HL-60 (cell line): ENCODE measurements around the gene VMA21.

Source experiments
- DNase-seq, 2 experiments: peaks; one replicate each; pipeline ENCODE4 v3.0.0-alpha.2; 2010 to 2020; ENCODE audit warnings: low read depth in 1 of 2, low spot score in 1 of 2
- H3K27ac ChIP-seq: fragments of 250-450 bp; sonication (Bioruptor Pico); replicated peaks from 2 replicates; pipeline ENCODE4 v1.5.1; 2020; ENCODE audit warnings: mild to moderate bottlenecking, moderate library complexity
- H3K27me3 ChIP-seq: fragments of 250-450 bp; sonication (Bioruptor Pico); 2 replicates; pipeline ENCODE4 v1.5.1; 2021; ENCODE audit warnings: mild to moderate bottlenecking, moderate library complexity; ENCODE audit not compliant: insufficient read depth, poor library complexity, severe bottlenecking
- H3K4me3 ChIP-seq: replicated peaks from 2 replicates; pipeline ENCODE4 v1.5.1; 2011; ENCODE audit warnings: mild to moderate bottlenecking, control low read depth, low read length; ENCODE audit not compliant: insufficient read depth
- GABPA ChIP-seq: IDR thresholded peaks from 2 replicates; pipeline ENCODE4 v1.6.1; 2012; ENCODE audit warnings: low read depth
- POLR2AphosphoS5 ChIP-seq: IDR thresholded peaks from 2 replicates; pipeline ENCODE4 v1.6.1; 2012; ENCODE audit warnings: low read depth
- SPI1 ChIP-seq: IDR thresholded peaks from 2 replicates; pipeline ENCODE4 v1.6.1; 2012; ENCODE audit warnings: low read depth, mild to moderate bottlenecking, borderline replicate concordance
- TF ChIP-seq, protein P1 (sequence below): IDR thresholded peaks from one replicate; pipeline ENCODE4 v1.5.1; 2011; ENCODE audit warnings: low read length, control low read depth, inconsistent platforms; ENCODE audit not compliant: insufficient read depth
- TF ChIP-seq, protein P2 (sequence below): IDR thresholded peaks from 2 replicates; pipeline ENCODE4 v1.6.1; 2012; ENCODE audit warnings: low read depth; ENCODE audit not compliant: insufficient replicate concordance

Gene VMA21

DNA sequence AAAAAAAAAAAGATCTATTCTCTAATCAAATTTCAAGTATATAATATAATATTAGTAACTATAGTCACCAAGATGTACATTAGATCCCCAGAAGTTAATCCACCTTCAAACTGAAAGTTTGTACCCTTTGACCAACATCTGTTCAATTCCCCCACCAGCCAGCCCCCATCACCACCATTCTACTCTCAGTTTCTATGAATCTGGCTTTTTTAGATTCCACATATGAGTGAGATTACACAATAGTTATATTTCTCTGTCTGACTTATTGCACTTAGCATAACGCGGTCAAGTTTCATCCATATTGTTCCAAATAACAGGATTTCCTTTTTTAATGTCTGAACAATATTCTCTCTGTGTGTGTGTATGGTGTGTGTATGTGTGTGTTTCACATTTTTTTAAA lies 33.7 kb upstream of the VMA21 start:
- Histone ChIP-seq H3K27ac (no peak overlapping the region), H3K4me3 (no peak overlapping the region), H3K27me3 (peaks cover 3% of the 10 kb centered on the region)
- TF ChIP-seq POLR2AphosphoS5 (no peak), SPI1 (no peak), GABPA (no peak)
- TF ChIP-seq, protein P1, sequence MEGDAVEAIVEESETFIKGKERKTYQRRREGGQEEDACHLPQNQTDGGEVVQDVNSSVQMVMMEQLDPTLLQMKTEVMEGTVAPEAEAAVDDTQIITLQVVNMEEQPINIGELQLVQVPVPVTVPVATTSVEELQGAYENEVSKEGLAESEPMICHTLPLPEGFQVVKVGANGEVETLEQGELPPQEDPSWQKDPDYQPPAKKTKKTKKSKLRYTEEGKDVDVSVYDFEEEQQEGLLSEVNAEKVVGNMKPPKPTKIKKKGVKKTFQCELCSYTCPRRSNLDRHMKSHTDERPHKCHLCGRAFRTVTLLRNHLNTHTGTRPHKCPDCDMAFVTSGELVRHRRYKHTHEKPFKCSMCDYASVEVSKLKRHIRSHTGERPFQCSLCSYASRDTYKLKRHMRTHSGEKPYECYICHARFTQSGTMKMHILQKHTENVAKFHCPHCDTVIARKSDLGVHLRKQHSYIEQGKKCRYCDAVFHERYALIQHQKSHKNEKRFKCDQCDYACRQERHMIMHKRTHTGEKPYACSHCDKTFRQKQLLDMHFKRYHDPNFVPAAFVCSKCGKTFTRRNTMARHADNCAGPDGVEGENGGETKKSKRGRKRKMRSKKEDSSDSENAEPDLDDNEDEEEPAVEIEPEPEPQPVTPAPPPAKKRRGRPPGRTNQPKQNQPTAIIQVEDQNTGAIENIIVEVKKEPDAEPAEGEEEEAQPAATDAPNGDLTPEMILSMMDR = no peak
- TF ChIP-seq, protein P2, sequence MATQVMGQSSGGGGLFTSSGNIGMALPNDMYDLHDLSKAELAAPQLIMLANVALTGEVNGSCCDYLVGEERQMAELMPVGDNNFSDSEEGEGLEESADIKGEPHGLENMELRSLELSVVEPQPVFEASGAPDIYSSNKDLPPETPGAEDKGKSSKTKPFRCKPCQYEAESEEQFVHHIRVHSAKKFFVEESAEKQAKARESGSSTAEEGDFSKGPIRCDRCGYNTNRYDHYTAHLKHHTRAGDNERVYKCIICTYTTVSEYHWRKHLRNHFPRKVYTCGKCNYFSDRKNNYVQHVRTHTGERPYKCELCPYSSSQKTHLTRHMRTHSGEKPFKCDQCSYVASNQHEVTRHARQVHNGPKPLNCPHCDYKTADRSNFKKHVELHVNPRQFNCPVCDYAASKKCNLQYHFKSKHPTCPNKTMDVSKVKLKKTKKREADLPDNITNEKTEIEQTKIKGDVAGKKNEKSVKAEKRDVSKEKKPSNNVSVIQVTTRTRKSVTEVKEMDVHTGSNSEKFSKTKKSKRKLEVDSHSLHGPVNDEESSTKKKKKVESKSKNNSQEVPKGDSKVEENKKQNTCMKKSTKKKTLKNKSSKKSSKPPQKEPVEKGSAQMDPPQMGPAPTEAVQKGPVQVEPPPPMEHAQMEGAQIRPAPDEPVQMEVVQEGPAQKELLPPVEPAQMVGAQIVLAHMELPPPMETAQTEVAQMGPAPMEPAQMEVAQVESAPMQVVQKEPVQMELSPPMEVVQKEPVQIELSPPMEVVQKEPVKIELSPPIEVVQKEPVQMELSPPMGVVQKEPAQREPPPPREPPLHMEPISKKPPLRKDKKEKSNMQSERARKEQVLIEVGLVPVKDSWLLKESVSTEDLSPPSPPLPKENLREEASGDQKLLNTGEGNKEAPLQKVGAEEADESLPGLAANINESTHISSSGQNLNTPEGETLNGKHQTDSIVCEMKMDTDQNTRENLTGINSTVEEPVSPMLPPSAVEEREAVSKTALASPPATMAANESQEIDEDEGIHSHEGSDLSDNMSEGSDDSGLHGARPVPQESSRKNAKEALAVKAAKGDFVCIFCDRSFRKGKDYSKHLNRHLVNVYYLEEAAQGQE = no peak
- no peak for DNase-seq

DNA sequence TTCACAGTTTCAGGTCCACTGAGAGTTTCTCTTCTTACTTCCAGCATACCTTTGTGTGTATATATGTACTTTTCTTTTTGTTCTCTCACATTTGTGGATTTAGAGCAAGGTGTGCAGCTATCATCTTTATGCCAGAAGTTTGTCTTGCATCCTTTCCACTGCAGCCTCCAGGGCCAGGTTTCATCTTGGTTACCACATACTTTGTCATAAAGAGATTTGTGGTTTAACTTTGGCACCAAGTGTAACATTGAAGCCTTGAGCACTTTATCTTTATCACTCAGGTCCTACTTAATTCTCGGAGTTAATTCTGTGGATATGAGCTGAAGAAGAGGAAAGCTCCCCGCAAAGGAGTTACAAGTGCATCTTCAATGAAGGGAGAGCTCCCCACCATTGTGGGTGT lies 31.4 kb upstream of the VMA21 start:
- Histone ChIP-seq H3K27ac (no peak overlapping the region), H3K27me3 (peaks cover 2% of the 10 kb centered on the region), H3K4me3 (no peak overlapping the region)
- TF ChIP-seq, protein P1 = no peak
- no peak for TF ChIP-seq POLR2AphosphoS5
- TF ChIP-seq SPI1 = no peak
- no peak for TF ChIP-seq GABPA
- TF ChIP-seq, protein P2 = no peak
- DNase-seq = no peak

DNA sequence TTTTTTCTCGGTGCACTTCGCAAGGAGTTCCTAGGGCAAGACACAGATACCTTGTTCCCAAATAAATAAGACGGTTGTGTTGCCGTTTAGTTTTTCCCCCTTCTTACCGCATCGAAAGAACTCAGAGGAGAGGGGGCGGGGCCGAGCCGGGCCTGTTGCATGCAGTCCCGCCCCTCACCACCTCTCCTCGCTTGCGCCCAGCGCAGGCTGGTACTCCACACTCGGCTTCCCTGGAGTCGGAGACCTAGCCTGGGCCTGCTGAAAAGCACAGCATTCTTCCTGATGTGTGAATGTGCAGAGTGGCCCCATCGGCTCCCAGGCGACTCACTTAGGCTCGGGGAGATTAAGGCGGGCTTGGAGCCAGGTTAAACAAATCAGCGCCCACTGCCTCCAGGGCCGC lies 26.1 kb upstream of the VMA21 start:
- no peak for DNase-seq
- H3K4me3 ChIP-seq = no peak overlapping the region
- no peaks in the 10 kb centered on the region for H3K27me3 ChIP-seq
- H3K27ac ChIP-seq = no peak overlapping the region
- TF ChIP-seq, protein P2 = no peak
- TF ChIP-seq SPI1 (no peak), GABPA (no peak), POLR2AphosphoS5 (no peak)
- TF ChIP-seq, protein P1 = no peak
